ENCODE measurements around the gene TP53INP2. TPM values are rescaled to one million over a fixed set of nuclear protein-coding genes. Genes with fewer than 3 reads are reported as not detected.

Gene TP53INP2
- total and polyA plus RNA-seq, 9 of the 15 experiments (the other 6 are each of a cell fraction or from before 2014, with no cell fraction given): 0.43 to 5.0 (median 1.3) TPM

DNA sequence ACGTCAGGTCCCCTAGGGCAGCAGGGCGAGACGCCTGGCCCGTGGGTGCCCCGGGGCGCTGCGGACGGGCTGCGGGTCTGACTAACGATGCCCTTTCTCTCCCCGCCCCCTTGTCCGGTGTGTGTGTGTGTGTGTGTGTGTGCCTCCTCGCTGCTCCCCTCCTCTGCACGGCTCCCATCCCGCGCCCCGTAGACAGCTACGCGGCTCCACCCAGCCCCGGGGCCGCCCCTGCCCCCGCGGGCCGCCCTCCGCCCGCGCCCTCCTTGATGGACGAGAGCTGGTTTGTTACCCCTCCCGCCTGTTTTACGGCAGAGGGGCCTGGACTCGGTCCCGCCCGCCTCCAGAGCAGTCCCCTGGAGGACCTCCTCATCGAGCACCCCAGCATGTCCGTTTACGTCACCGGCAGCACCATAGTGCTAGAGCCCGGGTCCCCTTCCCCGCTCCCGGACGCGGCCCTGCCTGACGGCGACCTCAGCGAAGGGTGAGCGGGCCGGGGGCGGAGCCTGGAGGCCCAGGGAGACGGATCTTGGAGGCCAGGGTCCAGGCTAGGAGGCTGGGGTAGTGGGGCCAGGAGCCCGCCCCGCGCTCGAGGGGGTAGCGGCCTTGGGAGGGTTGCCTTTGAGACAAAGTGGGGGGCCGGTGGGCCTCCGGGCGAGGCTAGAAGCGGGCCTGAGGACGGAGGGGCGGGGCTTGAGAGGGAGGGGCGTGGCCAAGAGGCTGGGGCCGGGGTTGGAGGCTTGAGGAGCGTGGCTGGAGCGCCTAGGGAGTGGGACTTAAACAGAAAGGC, 5.1 kb downstream of the TP53INP2 start (continued):
- TF ChIP-seq XRCC5 (IDR thresholded peaks at IDR 0.05; ENCODE audit: low read depth, low read length) (no peak), RBM17 (IDR thresholded peaks at IDR 0.05; ENCODE audit: borderline replicate concordance, low read depth, low read length) (no peak), CREB1 (IDR thresholded peaks at IDR 0.05) (no peak; the same call in 1 of the 2 replicates), CREB1 (CRISPR knock-in tag; IDR thresholded peaks at IDR 0.05) (peak; percentile 58; the same call in 1 of the 2 replicates), ZEB2 (IDR thresholded peaks at IDR 0.05) (no peak), RBFOX2 (IDR thresholded peaks at IDR 0.05; ENCODE audit: low read depth, low read length) (peak; percentile 77), PHF21A (IDR thresholded peaks at IDR 0.05; ENCODE audit: borderline replicate concordance, low read depth) (no peak), FOXJ3 (CRISPR knock-in tag; IDR thresholded peaks at IDR 0.05) (no peak), ZNF695 (CRISPR knock-in tag; IDR thresholded peaks at IDR 0.05) (no peak), ZNF77 (CRISPR knock-in tag; IDR thresholded peaks at IDR 0.05) (no peak), SIN3A (IDR thresholded peaks at IDR 0.05; ENCODE audit: borderline replicate concordance in 2 of 2, control insufficient read depth in 1 of 2, low read depth in 2 of 2, low read length in 2 of 2) (0 out of 4 replicates have a peak, but pooled peaks have one; percentile 40 to 58), GABPB1 (CRISPR knock-in tag; IDR thresholded peaks at IDR 0.05) (0 out of 2 replicates have a peak, but pooled peaks have one; percentile 67), ZSCAN32 (CRISPR knock-in tag; IDR thresholded peaks at IDR 0.05) (no peak), POLR2H (tag; IDR thresholded peaks at IDR 0.05; ENCODE audit: low read depth) (no peak), HDAC8 (tag; IDR thresholded peaks at IDR 0.05) (no peak), SMC3 (conservative IDR thresholded peaks at IDR 0.05; ENCODE audit: insufficient read depth, low read depth, low read length) (no peak), ZNF3 (CRISPR knock-in tag; IDR thresholded peaks at IDR 0.05) (no peak), SMAD4 (CRISPR knock-in tag; conservative IDR thresholded peaks at IDR 0.05) (0 out of 2 replicates have a peak, but pooled peaks have one; percentile 13), CHD1 (IDR thresholded peaks at IDR 0.05; ENCODE audit: low read length) (no peak), ESRRA (IDR thresholded peaks at IDR 0.05; ENCODE audit: borderline replicate concordance, low read depth) (peak; percentile 52; the same call in 1 of the 2 replicates), ETV1 (tag; conservative IDR thresholded peaks at IDR 0.05; ENCODE audit: low read depth) (no peak), SIN3B (IDR thresholded peaks at IDR 0.05; ENCODE audit: low read depth) (0 out of 2 replicates have a peak, but pooled peaks have one; percentile 35)
- TF ChIP-seq, protein P1, sequence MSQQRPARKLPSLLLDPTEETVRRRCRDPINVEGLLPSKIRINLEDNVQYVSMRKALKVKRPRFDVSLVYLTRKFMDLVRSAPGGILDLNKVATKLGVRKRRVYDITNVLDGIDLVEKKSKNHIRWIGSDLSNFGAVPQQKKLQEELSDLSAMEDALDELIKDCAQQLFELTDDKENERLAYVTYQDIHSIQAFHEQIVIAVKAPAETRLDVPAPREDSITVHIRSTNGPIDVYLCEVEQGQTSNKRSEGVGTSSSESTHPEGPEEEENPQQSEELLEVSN (IDR thresholded peaks at IDR 0.05; ENCODE audit: borderline replicate concordance in 1 of 2, extremely low read depth in 1 of 2, insufficient read depth in 1 of 2, insufficient read length in 1 of 2, low read depth in 1 of 2, low read length in 1 of 2, poor library complexity in 1 of 2, severe bottlenecking in 1 of 2): peak in 1 of 2 experiments; percentile 60
- TF ChIP-seq, protein P2, sequence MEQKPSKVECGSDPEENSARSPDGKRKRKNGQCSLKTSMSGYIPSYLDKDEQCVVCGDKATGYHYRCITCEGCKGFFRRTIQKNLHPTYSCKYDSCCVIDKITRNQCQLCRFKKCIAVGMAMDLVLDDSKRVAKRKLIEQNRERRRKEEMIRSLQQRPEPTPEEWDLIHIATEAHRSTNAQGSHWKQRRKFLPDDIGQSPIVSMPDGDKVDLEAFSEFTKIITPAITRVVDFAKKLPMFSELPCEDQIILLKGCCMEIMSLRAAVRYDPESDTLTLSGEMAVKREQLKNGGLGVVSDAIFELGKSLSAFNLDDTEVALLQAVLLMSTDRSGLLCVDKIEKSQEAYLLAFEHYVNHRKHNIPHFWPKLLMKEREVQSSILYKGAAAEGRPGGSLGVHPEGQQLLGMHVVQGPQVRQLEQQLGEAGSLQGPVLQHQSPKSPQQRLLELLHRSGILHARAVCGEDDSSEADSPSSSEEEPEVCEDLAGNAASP (IDR thresholded peaks at IDR 0.05): no peak
- TF ChIP-seq, protein P3, sequence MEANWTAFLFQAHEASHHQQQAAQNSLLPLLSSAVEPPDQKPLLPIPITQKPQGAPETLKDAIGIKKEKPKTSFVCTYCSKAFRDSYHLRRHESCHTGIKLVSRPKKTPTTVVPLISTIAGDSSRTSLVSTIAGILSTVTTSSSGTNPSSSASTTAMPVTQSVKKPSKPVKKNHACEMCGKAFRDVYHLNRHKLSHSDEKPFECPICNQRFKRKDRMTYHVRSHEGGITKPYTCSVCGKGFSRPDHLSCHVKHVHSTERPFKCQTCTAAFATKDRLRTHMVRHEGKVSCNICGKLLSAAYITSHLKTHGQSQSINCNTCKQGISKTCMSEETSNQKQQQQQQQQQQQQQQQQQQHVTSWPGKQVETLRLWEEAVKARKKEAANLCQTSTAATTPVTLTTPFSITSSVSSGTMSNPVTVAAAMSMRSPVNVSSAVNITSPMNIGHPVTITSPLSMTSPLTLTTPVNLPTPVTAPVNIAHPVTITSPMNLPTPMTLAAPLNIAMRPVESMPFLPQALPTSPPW (CRISPR knock-in tag; IDR thresholded peaks at IDR 0.05): peak; percentile 75
